Measurements from ENCODE around the gene PIH1D2.

GRCh38 chr11:112113539-112114457 is 40.0 kb upstream of the PIH1D2 start:
- TF ChIP-seq GLIS3 (CRISPR knock-in tag; IDR thresholded peaks at IDR 0.05): no peak
- TF ChIP-seq ESRRG (CRISPR knock-in tag; IDR thresholded peaks at IDR 0.05): no peak
- no peak for TF ChIP-seq TCF4 (CRISPR knock-in tag; IDR thresholded peaks at IDR 0.05; ENCODE audit: borderline replicate concordance)
- no peak for TF ChIP-seq POU6F1 (CRISPR knock-in tag; IDR thresholded peaks at IDR 0.05; ENCODE audit: borderline replicate concordance, low read depth)
- no peak for TF ChIP-seq ISL1 (CRISPR knock-in tag; IDR thresholded peaks at IDR 0.05)
- no peak for TF ChIP-seq BACH2 (CRISPR knock-in tag; IDR thresholded peaks at IDR 0.05; ENCODE audit: borderline replicate concordance)
- no peak for TF ChIP-seq ZNF70 (CRISPR knock-in tag; IDR thresholded peaks at IDR 0.05)
- TF ChIP-seq ZNF8 (CRISPR knock-in tag; IDR thresholded peaks at IDR 0.05): no peak
- no peak for TF ChIP-seq ZFP30 (CRISPR knock-in tag; IDR thresholded peaks at IDR 0.05)
- no peak for TF ChIP-seq RARB (CRISPR knock-in tag; IDR thresholded peaks at IDR 0.05)
- no peak for TF ChIP-seq PATZ1 (CRISPR knock-in tag; IDR thresholded peaks at IDR 0.05; ENCODE audit: borderline replicate concordance)
- no peak for TF ChIP-seq CREB5 (CRISPR knock-in tag; IDR thresholded peaks at IDR 0.05; ENCODE audit: low read depth)
- TF ChIP-seq CSRNP3 (CRISPR knock-in tag; IDR thresholded peaks at IDR 0.05): no peak

All from SK-N-SH treated with all-trans-retinoic acid at 6 μM for 48 hours (cell line).